Uterus (tissue), 4 donors: Measurements from ENCODE around the gene ZNF616. TPM values are rescaled to one million over a fixed set of nuclear protein-coding genes. Genes with fewer than 3 reads are reported as not detected.

Source experiments
- DNase-seq, 2 donors: peaks; one replicate each; pipeline ENCODE4 v3.0.0-alpha.2; 2019 to 2020
- H3K27ac ChIP-seq, 2 donors: fragments of 200-600 bp; sonication (generic); 1 replicate in 1 of 2; 2 replicates in 1 of 2; pipeline ENCODE4 v1.5.1; 2016 to 2018
- H3K27me3 ChIP-seq, 2 donors: fragments of 200-600 bp; sonication (generic); one replicate each; pipeline ENCODE4 v1.5.1; 2018 to 2019; ENCODE audit warnings: control low read depth in 1 of 2
- H3K36me3 ChIP-seq, 2 donors: fragments of 200-600 bp; sonication (generic); one replicate each; pipeline ENCODE4 v1.5.1; 2019; ENCODE audit warnings: control low read depth in 1 of 2
- H3K4me1 ChIP-seq, 2 donors: fragments of 200-600 bp; sonication (generic); one replicate each; pipeline ENCODE4 v1.5.1; 2018 to 2019; ENCODE audit warnings: control low read depth in 1 of 2
- H3K4me3 ChIP-seq, 2 donors: fragments of 200-600 bp; sonication (generic); 1 replicate in 1 of 2; 2 replicates in 1 of 2; pipeline ENCODE4 v1.5.1; 2018 to 2019; ENCODE audit warnings: mild to moderate bottlenecking in 1 of 2
- H3K9me3 ChIP-seq, 2 donors: fragments of 200-600 bp; sonication (generic); one replicate each; pipeline ENCODE4 v1.5.1; 2019; ENCODE audit warnings: control low read depth in 1 of 2
- CTCF ChIP-seq, 4 experiments: fragments of 200-600 bp in 2 of 4; fragments of 450-650 bp in 2 of 4; sonication (generic) in 2 of 4; IDR thresholded peaks; one replicate each; pipeline ENCODE4 v1.5.1; 2016 to 2019; ENCODE audit warnings: antibody characterized with exemption in 4 of 4, mild to moderate bottlenecking in 2 of 4, moderate library complexity in 1 of 4
- POLR2A ChIP-seq, 2 donors: fragments of 450-650 bp; IDR thresholded peaks; one replicate each; pipeline ENCODE4 v1.6.1; 2016; ENCODE audit warnings: antibody characterized with exemption in 2 of 2, mild to moderate bottlenecking in 1 of 2, moderate library complexity in 1 of 2
- intact Hi-C: fragments of 100-400 bp; cut with DNase I; formaldehyde crosslinking; loops from one replicate; pipeline ENCODE4 v1.15.1; 2023; ENCODE audit warnings: low total_unique reads
- small RNA-seq: library from RNA; depleted of rRNA; stranded (forward); fragments of <200 nt; gene quantifications from one replicate; pipeline ENCODE3, GENCODE V24; 2016
- total RNA-seq, 4 donors: library from RNA; depleted of rRNA in 3 of 4; stranded (reverse); fragments of >200 nt in 3 of 4; gene quantifications; one replicate each; pipeline versions ENCODE4 v1.1.0 to v1.2.4, GENCODE V29; 2014 to 2023
- donor health status: DM: yes; HTN: yes; CAD: no.

Gene ZNF616
- total RNA-seq, 4 donors from 2014 or later, result 2.4 to 27.2 (median 17.6) TPM

GRCh38 chr19:52066258-52066863, 73.4 kb downstream of the ZNF616 start:
- peaks cover 0 to 57% of the 10 kb centered on the region in 2 donors for H3K9me3 ChIP-seq
- H3K27me3 ChIP-seq, result no peaks in the 10 kb centered on the region
- H3K4me1 ChIP-seq, result no peaks in the 10 kb centered on the region
- no peak overlapping the region for H3K4me3 ChIP-seq
- TF ChIP-seq CTCF (IDR thresholded peaks at IDR 0.05), result no peak
- TF ChIP-seq POLR2A (IDR thresholded peaks at IDR 0.05), result no peak
- DNase-seq, result no peak
- peaks cover 2 to 3% of the 10 kb centered on the region in 2 donors for H3K36me3 ChIP-seq
- H3K27ac ChIP-seq, result no peak overlapping the region
- intact Hi-C loops, result loop anchor here (5.0 kb wide), 1 partner anchor 56 kb away; no protein-coding TSS in a partner anchor

- intact Hi-C loops, result loop anchor here (5.0 kb wide), 1 partner anchor 57 kb away; no protein-coding TSS in a partner anchor
- peaks cover 0 to 50% of the 10 kb centered on the region in 2 donors for H3K9me3 ChIP-seq
- H3K4me3 ChIP-seq, result no peak overlapping the region
- H3K36me3 ChIP-seq, result peaks cover 2 to 3% of the 10 kb centered on the region in 2 donors
- H3K27ac ChIP-seq, result no peak overlapping the region
- no peaks in the 10 kb centered on the region for H3K27me3 ChIP-seq
- no peak for DNase-seq
- H3K4me1 ChIP-seq, result no peaks in the 10 kb centered on the region
- no peak for TF ChIP-seq POLR2A (IDR thresholded peaks at IDR 0.05)
- TF ChIP-seq CTCF (IDR thresholded peaks at IDR 0.05), result no peak
These were observed 74.3 kb downstream of the ZNF616 start for GRCh38 chr19:52065399-52065798.

Small RNAs within 50 kb of the gene (small RNA-seq; reads per million reads assigned to genes)
- not detected for gene RPL37P23

Other genes starting within 250 kb of the ZNF616 start
- 10 to 100 TPM in 2 of 4 donors, 1 to 10 TPM in 2; 3.1 to 36.4 (median 14.6) TPM for gene ZNF649, start 234.9 kb downstream of the ZNF616 start, total RNA-seq
- gene ZNF613, start 212.5 kb downstream of the ZNF616 start, total RNA-seq, result 10 to 100 TPM in 2 of 4 donors, 1 to 10 TPM in 2; 1.0 to 12.0 (median 9.0) TPM
- 10 to 100 TPM in 3 of 4 donors, 1 to 10 TPM in 1; 2.3 to 28.0 (median 15.1) TPM for gene ZNF350, start 153.1 kb downstream of the ZNF616 start, total RNA-seq
- gene ZNF615, start 131.7 kb downstream of the ZNF616 start, total RNA-seq, result 10 to 100 TPM in 2 of 4 donors, 1 to 10 TPM in 2; 9.7 to 35.9 (median 15.4) TPM
- 10 to 100 TPM; 11.8 to 27.9 (median 13.7) TPM for gene ZNF614, start 111.6 kb downstream of the ZNF616 start, total RNA-seq
- gene ZNF432, start 91.1 kb downstream of the ZNF616 start, total RNA-seq, result 10 to 100 TPM in 3 of 4 donors, 1 to 10 TPM in 1; 9.7 to 41.8 (median 29.9) TPM
- gene ZNF841, start 44.2 kb downstream of the ZNF616 start, total RNA-seq, result 10 to 100 TPM; 14.1 to 57.3 (median 41.9) TPM
- gene ZNF836, start 31.7 kb upstream of the ZNF616 start, total RNA-seq, result 10 to 100 TPM in 3 of 4 donors, 1 to 10 TPM in 1; 6.1 to 31.5 (median 20.3) TPM
- 100 to 1,000 TPM in 2 of 4 donors, 10 to 100 TPM in 2; 38.5 to 223 (median 134) TPM for gene PPP2R1A, start 50.1 kb upstream of the ZNF616 start, total RNA-seq
- gene ZNF766, start 129.6 kb upstream of the ZNF616 start, total RNA-seq, result 10 to 100 TPM in 3 of 4 donors, 1 to 10 TPM in 1; 1.8 to 26.9 (median 20.1) TPM
- gene ZNF480, start 157.2 kb upstream of the ZNF616 start, total RNA-seq, result 10 to 100 TPM in 2 of 4 donors, 1 to 10 TPM in 2; 2.4 to 16.4 (median 10.5) TPM
- gene ZNF610, start 196.3 kb upstream of the ZNF616 start, total RNA-seq, result 10 to 100 TPM in 1 of 4 donors, 1 to 10 TPM in 2, under 1 TPM in 1; 0.29 to 13.8 (median 3.0) TPM
- gene ZNF880, start 230.0 kb upstream of the ZNF616 start, total RNA-seq, result 10 to 100 TPM; 19.2 to 87.3 (median 30.5) TPM